NT2/D1 (cell line): ENCODE measurements around the gene PPM1N.

Source experiments
- YY1 ChIP-seq: IDR thresholded peaks from 2 replicates; pipeline ENCODE4 v1.6.1; 2011; ENCODE audit not compliant: insufficient read length, insufficient read depth
- ZNF274 ChIP-seq: IDR thresholded peaks from 2 replicates; pipeline ENCODE4 v1.6.1; 2011; ENCODE audit warnings: mild to moderate bottlenecking, low read depth, low read length

DNA sequence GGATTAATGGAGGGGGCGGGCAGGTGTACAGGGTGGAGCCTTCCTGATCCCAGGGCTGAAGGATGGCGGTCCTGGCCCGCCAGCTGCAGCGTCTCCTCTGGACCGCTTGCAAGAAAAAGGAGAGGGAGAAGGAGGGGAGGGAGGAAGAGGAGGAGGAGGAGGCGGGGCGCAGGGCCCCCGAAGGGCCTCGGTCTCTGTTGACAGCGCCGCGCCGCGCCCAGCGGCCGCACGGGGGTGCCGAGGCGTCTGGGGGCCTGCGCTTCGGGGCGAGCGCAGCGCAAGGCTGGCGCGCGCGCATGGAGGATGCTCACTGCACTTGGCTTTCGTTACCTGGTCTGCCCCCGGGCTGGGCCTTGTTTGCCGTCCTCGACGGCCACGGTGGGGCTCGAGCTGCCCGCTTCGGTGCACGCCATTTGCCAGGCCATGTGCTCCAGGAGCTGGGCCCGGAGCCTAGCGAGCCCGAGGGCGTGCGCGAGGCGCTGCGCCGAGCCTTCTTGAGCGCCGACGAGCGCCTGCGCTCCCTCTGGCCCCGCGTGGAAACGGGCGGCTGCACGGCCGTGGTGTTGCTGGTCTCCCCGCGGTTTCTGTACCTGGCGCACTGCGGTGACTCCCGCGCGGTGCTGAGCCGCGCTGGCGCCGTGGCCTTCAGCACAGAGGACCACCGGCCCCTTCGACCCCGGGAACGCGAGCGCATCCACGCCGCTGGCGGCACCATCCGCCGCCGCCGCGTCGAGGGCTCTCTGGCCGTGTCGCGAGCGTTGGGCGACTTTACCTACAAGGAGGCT is at the start of gene PPM1N:
- TF ChIP-seq ZNF274 (no peak), YY1 (no peak)
